ENCODE results near the gene PI16. TPM values are rescaled to one million over a fixed set of nuclear protein-coding genes. Genes with fewer than 3 reads are reported as not detected.
A peak's percentile ranks its signal among the peaks of the same experiment; 100 is the strongest.

The PI16 gene
- total and polyA plus RNA-seq, 2 donors (not counting 1 experiment from before 2014, with no cell fraction given): 1.4 to 7.4 TPM

- peak overlapping the region; percentile 64 for H2AFZ ChIP-seq (ENCODE audit: insufficient read depth, low read depth, low read length, poor library complexity, severe bottlenecking)
- Mint-ChIP-seq H3K4me3 (peak overlapping the region; percentile 49), H3K4me1 (peaks cover 37% of the 10 kb centered on the region), H3K27ac (peak overlapping the region; percentile 56), H3K9me3 (ENCODE audit: insufficient read depth) (no peaks in the 10 kb centered on the region), H3K27me3 (no peaks in the 10 kb centered on the region)
- no peak for ATAC-seq (ENCODE audit: low read depth)
- no peak overlapping the region for H3K27ac ChIP-seq (ENCODE audit: low read length in 2 of 2)
- H3K4me1 ChIP-seq (ENCODE audit: control insufficient read depth in 2 of 2, insufficient read depth in 2 of 2, low read length in 2 of 2): peaks cover 22 to 30% of the 10 kb centered on the region in 2 donors
- 66% methylated on average over 40 of the region's 40 CpGs for WGBS (ENCODE audit: insufficient coverage)
- no peak overlapping the region for H3K9ac ChIP-seq (ENCODE audit: low read length)
- DNase-seq: no peak
- ChIA-PET CTCF (no interaction called here), POLR2A (no interaction called here)
- H4K20me1 ChIP-seq (ENCODE audit: control insufficient read depth, insufficient read depth, low read length, poor library complexity, severe bottlenecking): no peaks in the 10 kb centered on the region
- no peaks in the 10 kb centered on the region for H3K79me2 ChIP-seq (ENCODE audit: control insufficient read depth, insufficient read depth, low read length)
- H3K9me3 ChIP-seq (ENCODE audit: control extremely low read depth in 1 of 3, control insufficient read depth in 2 of 3, insufficient read depth in 1 of 3, low read length in 2 of 3): no peaks in the 10 kb centered on the region
- intact Hi-C loops (cut with micrococcal nuclease): loop anchor here (2.0 kb wide), 1 partner anchor 45 kb away; no protein-coding TSS in a partner anchor
- H3K36me3 ChIP-seq (replicated peaks in 1 of 2; ENCODE audit: control extremely low read depth in 1 of 2, control insufficient read depth in 1 of 2, extremely low read depth in 1 of 2, insufficient read depth in 2 of 2, low read length in 1 of 2): no peaks in the 10 kb centered on the region
- no peak for TF ChIP-seq CTCF (IDR thresholded peaks at IDR 0.05)
- no peaks in the 10 kb centered on the region for H3K27me3 ChIP-seq (replicated peaks in 1 of 4; ENCODE audit: control extremely low read depth in 1 of 4, control insufficient read depth in 3 of 4, insufficient read depth in 4 of 4, low read length in 3 of 4)
- peak overlapping the region; percentile 67 for H3K4me2 ChIP-seq (replicated peaks; ENCODE audit: low read depth, low read length, poor library complexity, severe bottlenecking)
- H3K4me3 ChIP-seq (ENCODE audit: control extremely low read depth in 1 of 5, extremely low read depth in 1 of 5, insufficient read depth in 1 of 5, low read depth in 2 of 5, low read length in 4 of 5): no peak overlapping the region
Observed at GRCh38 chr6:36961441-36962435, 7.2 kb downstream of the PI16 start.

- peaks cover 35% of the 10 kb centered on the region for H3K4me1 Mint-ChIP-seq
- no peaks in the 10 kb centered on the region for H3K9me3 Mint-ChIP-seq (ENCODE audit: insufficient read depth)
- no peaks in the 10 kb centered on the region for H3K27me3 ChIP-seq (replicated peaks in 1 of 4; ENCODE audit: control extremely low read depth in 1 of 4, control insufficient read depth in 3 of 4, insufficient read depth in 4 of 4, low read length in 3 of 4)
- no peaks in the 10 kb centered on the region for H3K27me3 Mint-ChIP-seq
- peak overlapping the region; percentile 92 for H3K27ac Mint-ChIP-seq
- no peaks in the 10 kb centered on the region for H4K20me1 ChIP-seq (ENCODE audit: control insufficient read depth, insufficient read depth, low read length, poor library complexity, severe bottlenecking)
- H3K27ac ChIP-seq (ENCODE audit: low read length in 2 of 2): peak overlapping the region; percentile 58 to 61
- H3K4me3 ChIP-seq (ENCODE audit: control extremely low read depth in 1 of 5, extremely low read depth in 1 of 5, insufficient read depth in 1 of 5, low read depth in 2 of 5, low read length in 4 of 5): peak overlapping the region in 4 of 5 experiments; percentile 10 to 25 (median 20)
- DNase-seq (peak; percentile 89), ATAC-seq (ENCODE audit: low read depth) (peak; percentile 75)
- ChIA-PET POLR2A (interaction anchor here (0.7 to 1.3 kb wide), 2 partner anchors 41 to 207 kb away, joined by 3 to 5 read pairs; partner anchors contain the start of gene PIM1), CTCF (interaction anchor here (0.5 to 2.4 kb wide), 5 partner anchors 15 to 1567 kb away, joined by 3 to 14 read pairs (median 5); partner anchors contain the start of gene C6orf89)
- H2AFZ ChIP-seq (ENCODE audit: insufficient read depth, low read depth, low read length, poor library complexity, severe bottlenecking): peak overlapping the region; percentile 64
- intact Hi-C loops (cut with micrococcal nuclease): loop anchor here (1.0 to 2.0 kb wide), 2 partner anchors 44 to 78 kb away; partner anchors contain the start of gene C6orf89
- H3K4me3 Mint-ChIP-seq: peak overlapping the region; percentile 75
- no peaks in the 10 kb centered on the region for H3K79me2 ChIP-seq (ENCODE audit: control insufficient read depth, insufficient read depth, low read length)
- peak overlapping the region; percentile 67 for H3K4me2 ChIP-seq (replicated peaks; ENCODE audit: low read depth, low read length, poor library complexity, severe bottlenecking)
- no peak overlapping the region for H3K9ac ChIP-seq (ENCODE audit: low read length)
- H3K36me3 ChIP-seq (replicated peaks in 1 of 2; ENCODE audit: control extremely low read depth in 1 of 2, control insufficient read depth in 1 of 2, extremely low read depth in 1 of 2, insufficient read depth in 2 of 2, low read length in 1 of 2): peaks cover 0 to 10% of the 10 kb centered on the region in 2 experiments
- 20% methylated on average over 12 of the region's 12 CpGs for WGBS (ENCODE audit: insufficient coverage)
- TF ChIP-seq CTCF (IDR thresholded peaks at IDR 0.05) (no peak), EZH2 (IDR thresholded peaks at IDR 0.05; ENCODE audit: borderline replicate concordance, insufficient read depth, low read depth, low read length, poor library complexity, severe bottlenecking) (no peak)
- H3K9me3 ChIP-seq (ENCODE audit: control extremely low read depth in 1 of 3, control insufficient read depth in 2 of 3, insufficient read depth in 1 of 3, low read length in 2 of 3): no peaks in the 10 kb centered on the region
- peaks cover 22 to 30% of the 10 kb centered on the region in 2 donors for H3K4me1 ChIP-seq (ENCODE audit: control insufficient read depth in 2 of 2, insufficient read depth in 2 of 2, low read length in 2 of 2)
Observed at GRCh38 chr6:36962874-36963273, 8.3 kb downstream of the PI16 start.

All from B cell (primary cell).